Measurements from ENCODE around the gene PASK. TPM values are rescaled to one million over a fixed set of nuclear protein-coding genes. Genes with fewer than 3 reads are reported as not detected.

The PASK gene
- total and polyA plus RNA-seq, 7 experiments from 2014 or later: 15.0 to 160 (median 78.3) TPM

GRCh38 chr2:241120440-241120839, 28.8 kb downstream of the PASK start:
- Histone ChIP-seq H3K4me1 (ENCODE audit: control insufficient read depth in 2 of 2, insufficient read depth in 2 of 2, low read length in 2 of 2) (no peaks in the 10 kb centered on the region), H3K9me3 (ENCODE audit: control insufficient read depth in 2 of 3, low read length in 3 of 3) (no peaks in the 10 kb centered on the region), H3K36me3 (ENCODE audit: control insufficient read depth in 2 of 3, insufficient read depth in 3 of 3, low read length in 3 of 3) (peaks cover 0 to 16% (median 0%) of the 10 kb centered on the region in 3 experiments), H3K27ac (ENCODE audit: low read depth, low read length) (no peak overlapping the region), H3K4me3 (ENCODE audit: low read length) (no peak overlapping the region), H3K27me3 (ENCODE audit: control insufficient read depth in 2 of 2, insufficient read depth in 2 of 2, low read length in 2 of 2) (no peaks in the 10 kb centered on the region)
- ATAC-seq (no peak), DNase-seq (no peak)
- H3K36me3 Mint-ChIP-seq: peaks cover 9 to 56% (median 41%) of the 10 kb centered on the region in 5 donors
- H3K27ac Mint-ChIP-seq: no peak overlapping the region
- H3K4me1 Mint-ChIP-seq: peaks cover 3 to 9% (median 4%) of the 10 kb centered on the region in 7 donors
- intact Hi-C loops (cut with micrococcal nuclease): no loop called here
- POLR2A ChIA-PET: interaction anchor here (1.4 kb wide), 1 partner anchor 18 kb away, joined by 4 read pairs; the partner anchor contains the start of gene MTERF4
- H3K27me3 Mint-ChIP-seq: no peaks in the 10 kb centered on the region
- H3K4me3 Mint-ChIP-seq: no peak overlapping the region
- H3K9me3 Mint-ChIP-seq: no peaks in the 10 kb centered on the region
- CTCF ChIA-PET: no interaction called here

- POLR2A ChIA-PET: no interaction called here
These were observed 30.4 kb downstream of the PASK start for GRCh38 chr2:241118737-241119505.

GRCh38 chr2:241116606-241117560, 32.4 kb downstream of the PASK start:
- Histone ChIP-seq H3K4me1 (ENCODE audit: control insufficient read depth in 2 of 2, insufficient read depth in 2 of 2, low read length in 2 of 2) (peaks cover 0 to 2% of the 10 kb centered on the region in 2 donors), H3K4me3 (ENCODE audit: low read length) (no peak overlapping the region), H3K27ac (ENCODE audit: low read depth, low read length) (no peak overlapping the region), H3K9me3 (ENCODE audit: control insufficient read depth in 2 of 3, low read length in 3 of 3) (no peaks in the 10 kb centered on the region), H3K36me3 (ENCODE audit: control insufficient read depth in 2 of 3, insufficient read depth in 3 of 3, low read length in 3 of 3) (peaks cover 0 to 5% (median 0%) of the 10 kb centered on the region in 3 experiments), H3K27me3 (ENCODE audit: control insufficient read depth in 2 of 2, insufficient read depth in 2 of 2, low read length in 2 of 2) (no peaks in the 10 kb centered on the region)
- CTCF ChIA-PET: interaction anchor here (1.1 kb wide), 1 partner anchor 32 kb away, joined by 3 read pairs; the partner anchor contains the start of gene PASK
- Mint-ChIP-seq H3K9me3 (peaks cover 0 to 3% (median 0%) of the 10 kb centered on the region in 11 donors), H3K27ac (peak overlapping the region in 6 of 9 donors; percentile 41 to 85 (median 56)), H3K4me3 (no peak overlapping the region), H3K4me1 (peaks cover 0 to 17% (median 10%) of the 10 kb centered on the region in 7 donors), H3K36me3 (peaks cover 15 to 70% (median 50%) of the 10 kb centered on the region in 5 donors), H3K27me3 (no peaks in the 10 kb centered on the region)
- intact Hi-C loops (cut with micrococcal nuclease): no loop called here
- ATAC-seq (no peak), DNase-seq (no peak)
- POLR2A ChIA-PET: no interaction called here

More at GRCh38 chr2:241118737-241119505, 30.4 kb downstream of the PASK start:
- H3K9me3 ChIP-seq (ENCODE audit: control insufficient read depth in 2 of 3, low read length in 3 of 3): no peaks in the 10 kb centered on the region
- no peak overlapping the region for H3K4me3 Mint-ChIP-seq
- no peak for DNase-seq
- no peak overlapping the region for H3K27ac ChIP-seq (ENCODE audit: low read depth, low read length)
- no peak overlapping the region for H3K27ac Mint-ChIP-seq
- H3K36me3 ChIP-seq (ENCODE audit: control insufficient read depth in 2 of 3, insufficient read depth in 3 of 3, low read length in 3 of 3): peaks cover 0 to 14% (median 0%) of the 10 kb centered on the region in 3 experiments
- no peaks in the 10 kb centered on the region for H3K27me3 ChIP-seq (ENCODE audit: control insufficient read depth in 2 of 2, insufficient read depth in 2 of 2, low read length in 2 of 2)
- H3K4me1 Mint-ChIP-seq: peaks cover under 1 to 8% (median 4%) of the 10 kb centered on the region in 7 donors
- CTCF ChIA-PET: no interaction called here
- intact Hi-C loops (cut with micrococcal nuclease): loop anchor here in 1 of 2 donors (2.0 kb wide), 1 partner anchor 16 kb away; the partner anchor contains the start of gene MTERF4
- H3K4me3 ChIP-seq (ENCODE audit: low read length): no peak overlapping the region
- ATAC-seq: no peak
- no peaks in the 10 kb centered on the region for H3K4me1 ChIP-seq (ENCODE audit: control insufficient read depth in 2 of 2, insufficient read depth in 2 of 2, low read length in 2 of 2)
- H3K36me3 Mint-ChIP-seq: peaks cover 15 to 68% (median 51%) of the 10 kb centered on the region in 5 donors
- peaks cover 0 to 2% (median 0%) of the 10 kb centered on the region in 11 donors for H3K9me3 Mint-ChIP-seq
- H3K27me3 Mint-ChIP-seq: no peaks in the 10 kb centered on the region

DNA sequence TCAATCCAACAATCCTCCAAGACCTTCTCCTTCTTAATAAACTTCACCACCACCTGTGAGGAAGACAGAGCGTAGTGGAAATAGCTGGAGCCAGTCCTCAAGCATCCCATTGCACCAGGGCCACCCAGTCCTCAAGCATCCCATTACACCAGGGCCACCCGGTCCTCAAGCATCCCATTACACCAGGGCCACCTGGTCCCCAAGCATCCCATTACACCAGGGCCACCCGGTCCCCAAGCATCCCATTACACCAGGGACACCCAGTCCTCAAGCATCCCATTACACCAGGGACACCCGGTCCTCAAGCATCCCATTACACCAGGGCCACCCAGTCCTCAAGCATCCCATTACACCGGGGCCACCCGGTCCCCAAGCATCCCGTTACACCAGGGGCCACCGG, 33.9 kb downstream of the PASK start:
- no peak for DNase-seq
- Mint-ChIP-seq H3K27ac (peak overlapping the region in 1 of 9 donors; percentile 78), H3K4me1 (peaks cover 4 to 25% (median 19%) of the 10 kb centered on the region in 7 donors), H3K9me3 (peaks cover 0 to 4% (median 0%) of the 10 kb centered on the region in 11 donors), H3K4me3 (no peak overlapping the region), H3K27me3 (no peaks in the 10 kb centered on the region), H3K36me3 (peaks cover 13 to 63% (median 34%) of the 10 kb centered on the region in 5 donors)
- ChIA-PET CTCF (interaction anchor here (0.5 kb wide), 1 partner anchor 17 kb away, joined by 5 read pairs; no protein-coding TSS in a partner anchor), POLR2A (interaction anchor here (1.7 kb wide), 1 partner anchor 34 kb away, joined by 5 read pairs; the partner anchor contains the start of gene PASK)
- no peaks in the 10 kb centered on the region for H3K27me3 ChIP-seq (ENCODE audit: control insufficient read depth in 2 of 2, insufficient read depth in 2 of 2, low read length in 2 of 2)
- H3K4me3 ChIP-seq (ENCODE audit: low read length): no peak overlapping the region
- ATAC-seq: no peak
- peaks cover 0 to 6% (median 0%) of the 10 kb centered on the region in 3 experiments for H3K36me3 ChIP-seq (ENCODE audit: control insufficient read depth in 2 of 3, insufficient read depth in 3 of 3, low read length in 3 of 3)
- intact Hi-C loops (cut with micrococcal nuclease): no loop called here
- H3K4me1 ChIP-seq (ENCODE audit: control insufficient read depth in 2 of 2, insufficient read depth in 2 of 2, low read length in 2 of 2): peaks cover under 1 to 7% of the 10 kb centered on the region in 2 donors
- H3K9me3 ChIP-seq (ENCODE audit: control insufficient read depth in 2 of 3, low read length in 3 of 3): no peaks in the 10 kb centered on the region
- H3K27ac ChIP-seq (ENCODE audit: low read depth, low read length): no peak overlapping the region

- peaks cover 0 to 4% (median 0%) of the 10 kb centered on the region in 11 donors for H3K9me3 Mint-ChIP-seq
- peaks cover 10 to 29% (median 24%) of the 10 kb centered on the region in 7 donors for H3K4me1 Mint-ChIP-seq
- Histone ChIP-seq H3K36me3 (ENCODE audit: control insufficient read depth in 2 of 3, insufficient read depth in 3 of 3, low read length in 3 of 3) (peaks cover 0 to 6% (median 0%) of the 10 kb centered on the region in 3 experiments), H3K9me3 (ENCODE audit: control insufficient read depth in 2 of 3, low read length in 3 of 3) (no peaks in the 10 kb centered on the region), H3K27ac (ENCODE audit: low read depth, low read length) (no peak overlapping the region), H3K4me1 (ENCODE audit: control insufficient read depth in 2 of 2, insufficient read depth in 2 of 2, low read length in 2 of 2) (peaks cover 6 to 13% of the 10 kb centered on the region in 2 donors), H3K4me3 (ENCODE audit: low read length) (no peak overlapping the region), H3K27me3 (ENCODE audit: control insufficient read depth in 2 of 2, insufficient read depth in 2 of 2, low read length in 2 of 2) (no peaks in the 10 kb centered on the region)
- ChIA-PET POLR2A (interaction anchor here (1.7 kb wide), 1 partner anchor 35 kb away, joined by 5 read pairs; the partner anchor contains the start of gene PASK), CTCF (interaction anchor here (0.5 kb wide), 1 partner anchor 17 kb away, joined by 5 read pairs; no protein-coding TSS in a partner anchor)
- H3K36me3 Mint-ChIP-seq: peaks cover 15 to 65% (median 32%) of the 10 kb centered on the region in 5 donors
- intact Hi-C loops (cut with micrococcal nuclease): no loop called here
- DNase-seq (no peak), ATAC-seq (no peak)
- peak overlapping the region in 2 of 9 donors; percentile 53 to 60 for H3K27ac Mint-ChIP-seq
- H3K27me3 Mint-ChIP-seq: no peaks in the 10 kb centered on the region
- H3K4me3 Mint-ChIP-seq: no peak overlapping the region
These were observed 34.4 kb downstream of the PASK start for GRCh38 chr2:241114836-241115235.
